OCI-LY7 (cell line): ENCODE measurements around the gene BMP8A.
"Not testable (repeated sequence)": the region's sequence is repeated elsewhere in the genome, so short reads cannot be mapped to it uniquely, and the experiment has no call there.

Source experiments
- CTCF ChIP-seq: fragments of 200-600 bp; sonication (generic); conservative IDR thresholded peaks from 2 replicates; pipeline ENCODE4 v1.5.1; 2014; ENCODE audit warnings: mild to moderate bottlenecking, antibody characterized with exemption, low read length, moderate library complexity, mixed read lengths
- EZH2phosphoT487 ChIP-seq: fragments of 200-600 bp; sonication (generic); IDR thresholded peaks from 2 replicates; pipeline ENCODE4 v1.6.1; 2018; ENCODE audit warnings: low read depth, borderline replicate concordance, mild to moderate bottlenecking, mixed run types, antibody characterized with exemption, low read length, moderate library complexity, mixed read lengths

DNA sequence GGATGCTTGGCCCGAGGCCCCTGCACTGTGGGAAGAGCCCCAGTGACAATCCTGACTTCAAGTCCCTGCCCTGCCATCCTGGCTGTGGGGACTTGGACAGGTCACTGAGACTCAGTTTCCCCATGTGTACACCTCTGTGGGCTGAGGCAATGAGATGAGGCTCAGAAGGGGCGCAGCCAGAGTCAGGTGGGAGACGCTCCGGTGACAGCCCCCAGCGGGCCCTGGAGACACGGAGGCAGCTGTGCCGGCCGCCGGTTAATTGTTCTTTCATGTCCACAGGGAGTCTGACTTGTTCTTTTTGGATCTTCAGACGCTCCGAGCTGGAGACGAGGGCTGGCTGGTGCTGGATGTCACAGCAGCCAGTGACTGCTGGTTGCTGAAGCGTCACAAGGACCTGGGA lies 20.0 kb downstream of the BMP8A start:
- TF ChIP-seq EZH2phosphoT487, CTCF: not testable (repeated sequence)
